ENCODE data around the gene RPS17. TPM values are rescaled to one million over a fixed set of nuclear protein-coding genes. Genes with fewer than 3 reads are reported as not detected.

Gene RPS17
- 1,000 to 10,000 TPM; 1,206 to 4,149 (median 2,794) TPM for total RNA-seq

GRCh38 chr15:82540055-82540983, at the start of gene RPS17:
RPS17 (minus strand) TSS chr15:82540457; CDS start chr15:82540428, 29 bp downstream.
- DNase-seq = no peak
- Histone ChIP-seq H3K27me3 (no peaks in the 10 kb centered on the region), H3K4me3 (peak within 1 kb of the TSS; percentile 68 to 93 (median 84)), H3K36me3 (peaks cover 12 to 40% (median 20%) of the 10 kb centered on the region in 3 donors), H3K9me3 (no peaks in the 10 kb centered on the region), H3K27ac (peak within 1 kb of the TSS; percentile 92 to 97 (median 95)), H3K4me1 (peaks cover 10 to 42% (median 26%) of the 10 kb centered on the region in 3 donors)
- intact Hi-C loops (cut with DNase I) = no loop called here
- WGBS, 2 donors = 0 to 1% methylated on average over 23 to 39 of the region's 81 CpGs
- TF ChIP-seq CTCF (IDR thresholded peaks at IDR 0.05) (peak; percentile 99 to 100 (median 100)), POLR2A (IDR thresholded peaks at IDR 0.05) (peak in 3 of 4 donors; percentile 59 to 90 (median 84))

- Histone ChIP-seq H3K4me1 (no peaks in the 10 kb centered on the region), H3K27ac (no peak overlapping the region), H3K4me3 (no peak overlapping the region), H3K27me3 (peaks cover 0 to 22% (median 0%) of the 10 kb centered on the region in 4 donors), H3K36me3 (no peaks in the 10 kb centered on the region), H3K9me3 (no peaks in the 10 kb centered on the region)
- 62 to 73% methylated on average over 4 of the region's 4 CpGs for WGBS, 2 donors
- TF ChIP-seq POLR2A (IDR thresholded peaks at IDR 0.05) (no peak), CTCF (IDR thresholded peaks at IDR 0.05) (no peak)
- intact Hi-C loops (cut with DNase I) = no loop called here
- DNase-seq = no peak
These were observed 47.5 kb upstream of the RPS17 start for GRCh38 chr15:82587805-82588204.

GRCh38 chr15:82585072-82585471, 44.8 kb upstream of the RPS17 start:
- Histone ChIP-seq H3K4me1 (no peaks in the 10 kb centered on the region), H3K9me3 (no peaks in the 10 kb centered on the region), H3K36me3 (no peaks in the 10 kb centered on the region), H3K4me3 (no peak overlapping the region), H3K27me3 (peaks cover 0 to 12% (median 0%) of the 10 kb centered on the region in 4 donors), H3K27ac (no peak overlapping the region)
- WGBS, 2 donors = 51 to 53% methylated on average over 3 of the region's 3 CpGs
- intact Hi-C loops (cut with DNase I) = no loop called here
- no peak for TF ChIP-seq POLR2A (IDR thresholded peaks at IDR 0.05)
- no peak for TF ChIP-seq CTCF (IDR thresholded peaks at IDR 0.05)
- no peak for DNase-seq

GRCh38 chr15:82580713-82581112, 40.5 kb upstream of the RPS17 start:
- H3K9me3 ChIP-seq = no peaks in the 10 kb centered on the region
- 64 to 76% methylated on average over 2 of the region's 2 CpGs for WGBS, 2 donors

More at GRCh38 chr15:82580713-82581112, 40.5 kb upstream of the RPS17 start:
- H3K27ac ChIP-seq = no peak overlapping the region
- intact Hi-C loops (cut with DNase I) = no loop called here
- no peak overlapping the region for H3K4me3 ChIP-seq
- no peak for TF ChIP-seq CTCF (IDR thresholded peaks at IDR 0.05)
- TF ChIP-seq POLR2A (IDR thresholded peaks at IDR 0.05) = no peak
- no peak for DNase-seq
- no peaks in the 10 kb centered on the region for H3K4me1 ChIP-seq
- H3K36me3 ChIP-seq = no peaks in the 10 kb centered on the region
- peaks cover 0 to 5% (median 0%) of the 10 kb centered on the region in 4 donors for H3K27me3 ChIP-seq

All from esophagus squamous epithelium (tissue), 5 donors.